IPS DF 6.9 (cell line): ENCODE results near the gene AFF3.
"Not testable (repeated sequence)": the region's sequence is repeated elsewhere in the genome, so short reads cannot be mapped to it uniquely, and the experiment has no call there.

Experiments
- DNase-seq: peaks from one replicate; pipeline ENCODE4 v3.0.0-alpha.2; 2013; ENCODE audit warnings: low read depth, low spot score
- H3K27ac ChIP-seq: one replicate; pipeline ENCODE4 v1.5.1; 2013; ENCODE audit warnings: low read length, control low read depth
- H3K27me3 ChIP-seq: 2 replicates; pipeline ENCODE4 v1.6.1; 2013; ENCODE audit warnings: mild to moderate bottlenecking, low read length; ENCODE audit not compliant: control insufficient read depth, insufficient read depth
- H3K36me3 ChIP-seq: 2 replicates; pipeline ENCODE4 v1.6.1; 2013; ENCODE audit warnings: low read length; ENCODE audit not compliant: control insufficient read depth, insufficient read depth
- H3K4me1 ChIP-seq: 2 replicates; pipeline ENCODE4 v1.6.1; 2013; ENCODE audit warnings: low read length; ENCODE audit not compliant: control insufficient read depth, insufficient read depth
- H3K4me3 ChIP-seq: 2 replicates; pipeline ENCODE4 v1.5.1; 2013; ENCODE audit warnings: mild to moderate bottlenecking, low read length
- H3K9me3 ChIP-seq: 2 replicates; pipeline ENCODE4 v1.6.1; 2013; ENCODE audit warnings: low read length, inconsistent platforms; ENCODE audit not compliant: control insufficient read depth, insufficient read depth
- WGBS: extraction: QIAGEN DNeasy Blood & Tissue Kit; methylation state at CpG from one replicate; pipeline ENCODE4 v1.1.7; 2013; ENCODE audit warnings: mixed read lengths, missing lambda C conversion rate; ENCODE audit not compliant: insufficient read length, insufficient coverage; 5-methylcytosine and 5-hydroxymethylcytosine counted together

AFF3 gene

GRCh38 chr2:99743146-99743545 is 399.2 kb downstream of the AFF3 start:
- H3K27me3 ChIP-seq, result no peaks in the 10 kb centered on the region
- no peaks in the 10 kb centered on the region for H3K9me3 ChIP-seq
- no peak overlapping the region for H3K4me3 ChIP-seq
- no peaks in the 10 kb centered on the region for H3K36me3 ChIP-seq
- DNase-seq, result no peak
- no peaks in the 10 kb centered on the region for H3K4me1 ChIP-seq
- no peak overlapping the region for H3K27ac ChIP-seq
- no CpG with 5 or more reads among the region's 7 CpGs for WGBS

- DNase-seq, result no peak
- H3K27ac ChIP-seq, result no peak overlapping the region
Observed at GRCh38 chr2:99737537-99737936, 404.9 kb downstream of the AFF3 start.

GRCh38 chr2:99735753-99736152 is 406.6 kb downstream of the AFF3 start:
- H3K4me3 ChIP-seq, result no peak overlapping the region
- no peaks in the 10 kb centered on the region for H3K36me3 ChIP-seq
- no peaks in the 10 kb centered on the region for H3K4me1 ChIP-seq
- DNase-seq, result no peak
- H3K9me3 ChIP-seq, result no peaks in the 10 kb centered on the region
- WGBS, result no CpG with 5 or more reads among the region's 1 CpG
- H3K27me3 ChIP-seq, result no peaks in the 10 kb centered on the region
- no peak overlapping the region for H3K27ac ChIP-seq

More at GRCh38 chr2:99737537-99737936, 404.9 kb downstream of the AFF3 start:
- Histone ChIP-seq H3K36me3 (no peaks in the 10 kb centered on the region), H3K4me3 (no peak overlapping the region), H3K9me3 (no peaks in the 10 kb centered on the region), H3K27me3 (no peaks in the 10 kb centered on the region), H3K4me1 (no peaks in the 10 kb centered on the region)
- WGBS, result no CpG with 5 or more reads among the region's 1 CpG

- not testable (repeated sequence) for H3K36me3 ChIP-seq, H3K4me3 ChIP-seq, H3K27ac ChIP-seq, H3K27me3 ChIP-seq, H3K9me3 ChIP-seq, DNase-seq, H3K4me1 ChIP-seq
- no CpG with 5 or more reads among the region's 8 CpGs for WGBS
Observed at GRCh38 chr2:99735314-99735713, 407.1 kb downstream of the AFF3 start.

GRCh38 chr2:99734236-99734635 is 408.2 kb downstream of the AFF3 start:
- Histone ChIP-seq H3K4me3 (no peak overlapping the region), H3K36me3 (no peaks in the 10 kb centered on the region), H3K9me3 (no peaks in the 10 kb centered on the region), H3K27ac (no peak overlapping the region), H3K27me3 (no peaks in the 10 kb centered on the region), H3K4me1 (0 out of 2 replicates have a peak, but pooled peaks cover under 1% of the 10 kb centered on the region)
- no CpG with 5 or more reads among the region's 2 CpGs for WGBS
- no peak for DNase-seq

- Histone ChIP-seq H3K36me3 (no peaks in the 10 kb centered on the region), H3K4me3 (no peak overlapping the region), H3K9me3 (no peaks in the 10 kb centered on the region), H3K27ac (no peak overlapping the region), H3K4me1 (0 out of 2 replicates have a peak, but pooled peaks cover 2% of the 10 kb centered on the region), H3K27me3 (no peaks in the 10 kb centered on the region)
- no CpG with 5 or more reads among the region's 7 CpGs for WGBS
- DNase-seq, result no peak
Observed at GRCh38 chr2:99729104-99730025, 413.0 kb downstream of the AFF3 start.

- H3K4me3 ChIP-seq, result no peak overlapping the region
- WGBS, result no CpG with 5 or more reads among the region's 4 CpGs
- H3K27me3 ChIP-seq, result no peaks in the 10 kb centered on the region
- no peaks in the 10 kb centered on the region for H3K36me3 ChIP-seq
- H3K9me3 ChIP-seq, result no peaks in the 10 kb centered on the region
- 0 out of 2 replicates have a peak, but pooled peaks cover 2% of the 10 kb centered on the region for H3K4me1 ChIP-seq
- H3K27ac ChIP-seq, result no peak overlapping the region
- no peak for DNase-seq
Observed at GRCh38 chr2:99728166-99728565, 414.2 kb downstream of the AFF3 start.

GRCh38 chr2:99727199-99727598 is 415.2 kb downstream of the AFF3 start:
- Histone ChIP-seq H3K36me3 (no peaks in the 10 kb centered on the region), H3K27ac (no peak overlapping the region), H3K27me3 (no peaks in the 10 kb centered on the region), H3K9me3 (no peaks in the 10 kb centered on the region), H3K4me1 (0 out of 2 replicates have a peak, but pooled peaks cover 2% of the 10 kb centered on the region), H3K4me3 (no peak overlapping the region)
- WGBS, result no CpG with 5 or more reads among the region's 1 CpG
- no peak for DNase-seq

GRCh38 chr2:99726691-99727090 is 415.7 kb downstream of the AFF3 start:
- no CpG with 5 or more reads among the region's 2 CpGs for WGBS
- no peak overlapping the region for H3K27ac ChIP-seq

GRCh38 chr2:99725820-99726219 is 416.6 kb downstream of the AFF3 start:
- DNase-seq, result no peak
- Histone ChIP-seq H3K27me3 (no peaks in the 10 kb centered on the region), H3K9me3 (no peaks in the 10 kb centered on the region), H3K4me3 (no peak overlapping the region), H3K27ac (no peak overlapping the region), H3K36me3 (no peaks in the 10 kb centered on the region), H3K4me1 (0 out of 2 replicates have a peak, but pooled peaks cover 2% of the 10 kb centered on the region)

More at GRCh38 chr2:99726691-99727090, 415.7 kb downstream of the AFF3 start:
- no peaks in the 10 kb centered on the region for H3K9me3 ChIP-seq
- no peaks in the 10 kb centered on the region for H3K27me3 ChIP-seq
- no peaks in the 10 kb centered on the region for H3K36me3 ChIP-seq
- 0 out of 2 replicates have a peak, but pooled peaks cover 2% of the 10 kb centered on the region for H3K4me1 ChIP-seq
- H3K4me3 ChIP-seq, result no peak overlapping the region
- no peak for DNase-seq

- Histone ChIP-seq H3K9me3 (no peaks in the 10 kb centered on the region), H3K27me3 (no peaks in the 10 kb centered on the region), H3K36me3 (no peaks in the 10 kb centered on the region), H3K27ac (no peak overlapping the region), H3K4me3 (no peak overlapping the region), H3K4me1 (no peaks in the 10 kb centered on the region)
- WGBS, result no CpG with 5 or more reads among the region's 2 CpGs
- no peak for DNase-seq
Observed at GRCh38 chr2:99722476-99722875, 419.9 kb downstream of the AFF3 start.
